ENCODE data around the gene RPL39L. TPM values are rescaled to one million over a fixed set of nuclear protein-coding genes. Genes with fewer than 3 reads are reported as not detected.
A peak's percentile ranks its signal among the peaks of the same experiment; 100 is the strongest.

The RPL39L gene
- total RNA-seq, 2 donors from 2014 or later = 18.1 to 26.8 TPM

- no peak for ATAC-seq (replicated peaks)
- Mint-ChIP-seq H3K9me3 (no peaks in the 10 kb centered on the region), H3K27ac (peak overlapping the region; percentile 0), H3K36me3 (ENCODE audit: low read depth) (peaks cover 100% of the 10 kb centered on the region), H3K4me3 (no peak overlapping the region), H3K27me3 (no peaks in the 10 kb centered on the region), H3K4me1 (peaks cover 8% of the 10 kb centered on the region)
Measured at GRCh38 chr3:187073581-187074098, 65.7 kb downstream of the RPL39L start.

GRCh38 chr3:187072511-187072910 lies 66.8 kb downstream of the RPL39L start:
- Mint-ChIP-seq H3K27me3 (no peaks in the 10 kb centered on the region), H3K4me3 (no peak overlapping the region), H3K36me3 (ENCODE audit: low read depth) (peaks cover 100% of the 10 kb centered on the region), H3K27ac (no peak overlapping the region), H3K9me3 (no peaks in the 10 kb centered on the region), H3K4me1 (peaks cover 8% of the 10 kb centered on the region)
- no peak for ATAC-seq (replicated peaks)

- no peaks in the 10 kb centered on the region for H3K27me3 Mint-ChIP-seq
- no peak overlapping the region for H3K4me3 Mint-ChIP-seq
- peaks cover 100% of the 10 kb centered on the region for H3K36me3 Mint-ChIP-seq (ENCODE audit: low read depth)
- peaks cover 8% of the 10 kb centered on the region for H3K4me1 Mint-ChIP-seq
- H3K9me3 Mint-ChIP-seq = no peaks in the 10 kb centered on the region
- ATAC-seq (replicated peaks) = no peak
- no peak overlapping the region for H3K27ac Mint-ChIP-seq
Measured at GRCh38 chr3:187072102-187072501, 67.2 kb downstream of the RPL39L start.

Other genes starting within 250 kb of the RPL39L start
- gene ST6GAL1, start 209.0 kb downstream of the RPL39L start, total RNA-seq = 10 to 100 TPM; 68.0 to 77.4 TPM
- gene RTP1, start 58.0 kb upstream of the RPL39L start, total RNA-seq = not detected
- gene MASP1, start 152.2 kb upstream of the RPL39L start, total RNA-seq = not detected
- gene RTP4, start 228.9 kb upstream of the RPL39L start, total RNA-seq = 1 to 10 TPM in 1 of 2 donors, under 1 TPM in 1; 0.98 to 3.1 TPM

Measured in activated T-helper 17 cell treated with anti-CD3 and anti-CD28 coated beads, Interleukin-2, amount 50 U/mL, for 72 hours (primary cell).